Stimulated activated CD4-positive, alpha-beta T cell treated with anti-CD3 and anti-CD28 coated beads, Interleukin-1b, Interleukin-23, amount 100 ng/mL, for 4 hours (primary cell): ENCODE results near the gene NUDT8.
A peak's percentile ranks its signal among the peaks of the same experiment; 100 is the strongest.
"Not testable (repeated sequence)": the region's sequence is repeated elsewhere in the genome, so short reads cannot be mapped to it uniquely, and the experiment has no call there.

ENCODE experiments used
- DNase-seq, 2 donors: peaks; one replicate each; pipeline ENCODE4 v3.0.0-alpha.2; 2020; ENCODE audit warnings: low read depth in 2 of 2

Gene NUDT8

GRCh38 chr11:67628710-67629385 lies 889 bp downstream of the NUDT8 start:
- DNase-seq: no peak

- DNase-seq: no peak
These were observed 1.7 kb downstream of the NUDT8 start for GRCh38 chr11:67627812-67628624.

DNA sequence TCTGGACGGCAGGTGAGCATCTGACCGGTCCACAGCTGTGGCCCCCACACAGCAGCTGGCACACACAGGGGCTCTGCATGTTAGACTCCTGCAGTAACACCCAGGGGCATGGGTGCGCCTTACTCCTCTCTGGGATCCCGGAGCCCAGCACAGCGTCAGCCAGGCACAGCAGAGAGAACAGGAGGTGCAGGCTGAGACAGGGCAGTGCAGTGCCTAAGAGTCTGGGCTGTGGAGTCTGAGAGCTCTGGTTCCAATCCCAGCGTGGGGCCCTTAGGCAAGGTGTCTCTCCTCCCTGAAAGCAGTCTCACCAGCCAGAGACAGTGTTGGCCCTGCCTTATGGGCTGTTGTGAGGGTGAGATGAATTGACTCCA lies 2.3 kb downstream of the NUDT8 start:
- DNase-seq: no peak

GRCh38 chr11:67626970-67627369 lies 2.8 kb downstream of the NUDT8 start:
- no peak for DNase-seq

GRCh38 chr11:67626131-67626833 lies 3.5 kb downstream of the NUDT8 start:
- DNase-seq: not testable (repeated sequence)

GRCh38 chr11:67623795-67624194 lies 5.9 kb downstream of the NUDT8 start:
- DNase-seq: not testable (repeated sequence)

DNA sequence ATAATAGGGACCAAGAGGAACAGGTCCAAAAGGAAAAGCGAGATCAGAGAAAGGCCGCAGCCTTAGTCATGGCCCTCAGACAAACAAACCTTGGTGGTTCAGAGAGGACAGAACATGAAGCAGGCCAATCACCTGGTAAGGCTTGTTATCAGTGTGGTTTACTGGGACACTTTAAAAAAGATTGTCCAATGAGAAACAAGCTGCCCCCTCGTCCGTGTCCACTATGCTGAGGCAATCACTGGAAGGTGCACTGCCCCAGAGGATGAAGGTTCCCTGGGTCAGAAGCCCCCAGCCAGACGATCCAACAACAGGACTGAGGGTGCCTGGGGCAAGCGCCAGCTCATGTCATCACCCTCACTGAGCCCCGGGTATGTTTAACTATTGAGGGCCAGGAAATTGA lies 6.8 kb downstream of the NUDT8 start:
- not testable (repeated sequence) for DNase-seq

GRCh38 chr11:67621928-67622327 lies 7.8 kb downstream of the NUDT8 start:
- DNase-seq: not testable (repeated sequence)

GRCh38 chr11:67620621-67621020 lies 9.1 kb downstream of the NUDT8 start:
- DNase-seq: not testable (repeated sequence)

GRCh38 chr11:67619683-67620618 lies 9.8 kb downstream of the NUDT8 start:
- DNase-seq: not testable (repeated sequence)

- DNase-seq: not testable (repeated sequence)
These were observed 10.7 kb downstream of the NUDT8 start for GRCh38 chr11:67618901-67619659.

DNA sequence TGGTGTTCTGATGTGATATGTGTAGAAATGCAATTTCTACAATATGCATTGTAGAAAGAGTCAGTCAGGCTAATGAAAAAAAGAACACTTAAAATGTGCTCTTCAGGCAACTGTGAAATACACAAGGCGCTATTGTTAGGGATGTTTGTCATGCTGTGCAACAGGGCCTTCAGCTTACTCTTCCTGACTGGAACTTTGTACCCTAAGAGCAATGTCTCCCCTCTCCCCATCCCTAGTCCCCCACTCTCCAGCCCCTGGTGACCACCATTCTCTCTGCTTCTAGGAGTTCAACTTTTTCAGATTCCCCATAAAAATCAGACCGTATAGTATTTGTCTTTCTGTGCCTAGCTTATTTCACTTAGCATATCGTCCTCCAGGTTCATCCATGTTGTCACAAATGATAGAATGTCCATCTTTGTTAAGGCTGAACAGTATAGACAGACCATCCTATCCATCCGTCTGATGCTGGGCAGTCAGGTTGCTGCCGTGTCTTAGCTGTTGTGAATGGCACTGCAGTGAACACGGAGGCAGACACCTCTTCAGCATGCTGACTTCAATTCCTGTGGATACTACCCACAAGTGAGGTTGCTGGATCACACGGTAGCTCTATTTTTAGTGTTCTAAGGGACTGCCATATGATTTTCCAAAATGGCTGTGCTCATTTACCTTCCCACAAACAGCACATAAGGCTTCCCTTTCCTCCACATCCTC lies 12.3 kb downstream of the NUDT8 start:
- no peak for DNase-seq

DNA sequence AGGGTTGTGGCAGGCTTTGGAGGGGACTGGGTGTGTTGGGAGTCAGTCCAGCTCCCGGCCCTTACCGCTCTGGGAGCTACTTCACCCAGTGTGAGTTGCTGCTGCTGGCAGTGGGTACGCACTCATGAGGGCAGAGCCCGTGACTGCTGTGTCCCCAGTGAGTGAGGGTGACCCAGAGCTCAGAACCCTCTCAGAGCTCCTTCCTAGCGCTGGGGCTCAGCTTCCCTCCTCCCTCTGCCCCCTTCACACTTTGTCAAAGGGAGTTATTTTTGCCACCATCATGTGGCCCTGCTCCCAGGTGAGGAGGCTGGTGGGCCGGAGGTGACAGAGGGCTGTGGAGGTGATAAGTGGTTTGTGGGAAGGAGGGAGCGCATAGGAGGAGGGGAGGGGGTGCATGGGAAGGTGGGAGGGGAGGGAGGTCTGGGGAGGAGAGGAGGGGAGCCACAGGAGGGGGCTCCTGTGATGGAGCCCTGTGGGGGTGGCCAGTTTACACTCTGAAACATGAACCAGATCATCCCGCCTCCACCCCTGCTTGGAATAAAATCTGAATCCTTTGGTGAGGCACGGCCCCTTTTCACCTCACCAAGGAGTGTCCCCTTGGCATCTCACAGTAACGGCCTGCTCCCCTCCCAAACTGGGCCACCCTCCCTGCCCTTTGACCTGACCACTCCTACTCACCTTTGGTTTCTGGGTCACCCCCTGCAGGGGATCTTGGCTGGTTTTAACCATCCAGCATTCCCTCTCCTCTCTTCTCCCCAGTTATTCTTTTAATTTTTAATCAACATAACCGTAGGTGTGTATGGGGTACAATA lies 13.1 kb downstream of the NUDT8 start:
- DNase-seq: no peak

GRCh38 chr11:67615728-67616430 lies 13.9 kb downstream of the NUDT8 start:
- DNase-seq: no peak

DNA sequence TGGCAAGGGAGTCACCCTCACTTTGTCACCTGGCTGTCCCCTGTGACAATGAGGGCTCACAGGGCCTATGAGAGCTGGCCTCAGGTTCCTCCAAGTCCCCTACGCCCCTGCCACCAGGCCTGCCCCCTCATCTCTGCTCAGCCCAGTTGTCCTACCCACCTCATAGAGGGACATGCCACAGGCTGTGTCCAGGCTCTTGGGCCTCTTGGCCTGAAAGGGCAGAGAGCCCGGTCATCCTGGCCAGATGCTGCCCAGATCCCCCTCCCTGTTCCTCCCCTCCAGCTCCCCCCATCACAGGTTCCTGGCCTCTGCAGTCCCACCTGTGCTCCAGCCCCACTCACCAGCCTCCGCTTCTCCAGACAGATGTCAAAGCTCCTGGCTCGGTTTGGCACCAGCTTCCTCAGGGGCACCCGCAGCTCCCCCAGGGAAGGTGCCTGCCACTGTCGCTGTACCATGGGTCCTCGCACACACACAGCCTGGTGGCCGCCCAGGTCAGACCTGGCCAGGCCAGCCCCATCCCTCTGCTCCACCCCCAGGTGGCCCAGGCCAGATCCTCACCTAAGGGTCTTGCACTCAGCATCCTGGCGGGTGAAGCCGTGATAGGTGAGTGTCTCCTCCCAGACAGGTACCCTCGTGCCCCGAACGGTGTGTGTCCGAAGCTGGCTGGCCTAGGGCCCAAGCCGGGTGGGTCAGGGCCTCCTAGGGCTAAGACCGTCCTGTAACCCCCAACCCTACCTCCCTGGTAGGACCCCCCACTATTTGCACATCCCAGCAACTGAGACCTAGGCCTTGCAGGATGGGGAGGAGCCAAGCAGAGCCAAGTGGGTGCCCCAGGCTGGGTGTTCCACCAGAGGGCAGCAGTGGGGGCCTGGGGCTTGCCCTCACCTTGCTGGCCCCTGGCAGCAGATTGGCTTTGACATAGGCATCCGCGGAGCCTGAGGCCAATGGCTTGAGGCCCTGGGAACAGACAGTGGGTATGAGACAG lies 14.7 kb downstream of the NUDT8 start:
- peak; percentile 29 to 45 for DNase-seq

- peak; percentile 68 to 70 for DNase-seq
These were observed 15.6 kb downstream of the NUDT8 start for GRCh38 chr11:67613960-67614715.
